Amniotic epithelial cell (primary cell): ENCODE results near the gene WDR91.
"Not testable (repeated sequence)": the region's sequence is repeated elsewhere in the genome, so short reads cannot be mapped to it uniquely, and the experiment has no call there.

Experiments
- DNase-seq: peaks from one replicate; pipeline ENCODE4 v3.0.0-alpha.2; 2010; ENCODE audit warnings: low read depth

Gene WDR91

GRCh38 chr7:135211179-135211945 lies at the start of gene WDR91:
Gene WDR91, minus strand, starts transcription at chr7:135211526. Its CDS starts 24 bp downstream, at chr7:135211502.
- peak; percentile 78 for DNase-seq

DNA sequence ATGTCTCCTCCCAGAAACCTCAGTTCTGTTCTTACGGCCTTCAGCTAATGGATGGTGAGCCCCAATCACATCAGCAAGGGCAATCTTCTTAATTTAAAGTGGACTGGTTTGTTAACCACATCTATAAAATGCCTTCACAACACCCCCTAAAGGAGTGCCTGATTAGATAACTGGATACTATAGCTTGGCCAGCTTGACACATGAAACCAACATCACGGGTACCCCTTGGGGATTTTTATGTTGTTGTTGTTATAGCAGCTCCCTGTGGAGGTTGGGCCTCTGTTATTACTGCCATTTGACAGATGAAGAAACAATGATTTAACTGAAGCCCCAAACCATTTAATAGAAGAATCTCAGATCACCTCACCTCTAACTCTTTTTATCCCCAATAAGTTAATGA lies 49.1 kb upstream of the WDR91 start:
- no peak for DNase-seq

DNA sequence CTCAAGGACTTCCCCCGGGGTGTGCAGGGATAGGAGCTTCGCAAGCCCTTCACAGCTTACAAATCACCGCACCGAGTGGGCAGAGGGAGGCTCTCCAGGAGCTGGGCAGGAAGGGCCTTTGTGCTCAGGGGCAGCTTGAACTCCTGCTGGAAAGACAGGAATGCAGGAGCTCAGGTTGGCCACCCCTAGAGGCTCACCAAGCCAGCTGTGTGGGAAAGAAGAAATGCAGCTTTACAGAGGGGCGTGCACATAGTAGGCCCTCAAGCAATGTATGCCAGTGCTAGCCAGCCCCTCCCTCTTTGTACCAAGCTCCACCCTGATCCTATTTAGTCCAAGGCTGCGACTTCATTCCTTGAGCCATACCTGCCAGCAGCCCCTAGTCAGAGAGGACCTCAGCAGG lies 48.4 kb upstream of the WDR91 start:
- DNase-seq = no peak

GRCh38 chr7:135258585-135258984 lies 47.3 kb upstream of the WDR91 start:
- no peak for DNase-seq

- no peak for DNase-seq
Measured at GRCh38 chr7:135257790-135258189, 46.5 kb upstream of the WDR91 start.

DNA sequence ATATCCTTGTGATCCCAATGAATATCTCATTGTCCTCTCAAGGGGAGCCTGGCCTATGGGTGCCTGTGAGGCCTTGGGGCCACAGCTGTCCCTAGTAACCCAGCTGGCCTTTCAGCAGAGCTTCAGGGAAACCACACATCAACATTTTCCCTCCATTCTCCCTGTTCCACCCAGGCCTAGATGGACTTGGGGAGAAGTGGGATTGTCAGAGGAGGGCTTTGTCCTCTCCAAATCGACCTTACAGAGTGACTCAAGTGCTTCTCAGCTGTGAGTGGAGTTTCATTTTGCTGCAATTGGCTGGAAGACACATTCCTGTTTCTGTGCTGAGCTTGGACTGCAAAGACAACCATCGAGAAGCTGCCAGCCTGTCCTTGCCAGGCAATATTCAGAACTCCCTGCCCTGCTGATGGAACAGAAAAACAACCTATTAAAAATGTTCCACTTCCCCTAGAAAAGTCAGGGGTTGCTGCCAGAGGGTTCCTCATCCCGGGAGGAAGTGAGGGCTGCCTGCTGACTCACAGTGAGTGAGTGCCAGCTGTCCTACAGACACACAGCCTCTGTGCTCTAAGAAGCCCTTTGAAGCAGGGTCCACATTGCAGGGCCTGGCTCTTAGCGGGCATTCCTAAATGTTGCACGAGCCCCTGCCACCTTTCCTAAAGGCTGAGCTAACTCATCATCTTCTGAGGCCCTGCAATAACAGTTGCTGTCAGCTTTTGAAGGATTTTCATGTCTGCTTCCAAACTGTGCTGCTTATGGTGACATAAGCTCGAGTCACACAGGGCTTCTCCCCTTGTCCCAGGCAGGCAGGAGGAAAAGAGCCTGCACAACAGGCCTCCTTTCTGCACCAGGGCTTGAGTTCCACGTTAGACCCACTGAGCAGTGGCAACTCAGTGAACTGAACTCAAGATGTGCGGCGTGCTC lies 42.8 kb upstream of the WDR91 start:
- DNase-seq = peak; percentile 52

DNA sequence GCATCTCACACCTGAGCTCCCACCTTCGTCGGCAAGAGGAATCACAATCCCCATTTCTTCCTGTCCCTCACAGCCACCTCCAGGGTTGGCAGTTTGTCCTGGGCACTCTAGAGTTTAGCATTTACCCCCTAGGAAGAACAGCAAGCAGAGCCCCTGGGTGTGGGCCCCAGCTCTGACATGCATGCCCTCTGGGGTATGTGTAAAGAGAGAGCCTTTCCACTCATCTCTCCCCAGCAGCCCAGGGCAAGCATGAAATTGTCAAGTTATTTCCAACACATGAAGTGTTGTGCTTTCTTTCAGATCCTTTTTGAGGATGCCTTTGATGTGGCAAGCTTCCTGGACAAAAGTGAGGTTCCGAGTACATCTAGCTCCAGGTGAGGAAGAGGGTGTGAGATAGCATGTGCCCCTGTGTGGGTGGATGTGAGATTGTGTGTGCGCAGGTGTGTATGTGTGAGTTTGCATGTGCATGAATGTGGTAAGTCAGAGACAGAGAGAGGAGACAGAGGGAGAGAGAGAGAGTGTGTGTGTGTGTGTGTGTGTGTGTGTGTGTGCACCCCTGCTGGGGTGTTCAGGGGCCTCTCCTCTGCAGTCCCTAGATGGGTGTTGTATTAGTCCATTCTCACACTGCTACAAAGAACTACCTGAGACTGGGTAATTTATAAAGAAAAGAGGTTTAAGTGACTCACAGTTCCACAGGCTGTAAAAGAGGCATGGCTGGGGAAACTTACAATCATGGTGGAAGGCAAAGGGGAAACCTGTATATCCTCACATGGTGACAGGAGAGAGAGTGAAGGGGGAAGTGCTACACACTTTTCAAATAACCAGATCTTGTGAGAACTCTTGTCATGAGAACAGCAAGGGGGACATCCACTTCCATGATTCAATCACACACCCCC lies 40.4 kb upstream of the WDR91 start:
- DNase-seq = no peak

- DNase-seq = no peak
Measured at GRCh38 chr7:135248546-135248945, 37.2 kb upstream of the WDR91 start.

GRCh38 chr7:135247746-135248471 lies 36.6 kb upstream of the WDR91 start:
- no peak for DNase-seq

DNA sequence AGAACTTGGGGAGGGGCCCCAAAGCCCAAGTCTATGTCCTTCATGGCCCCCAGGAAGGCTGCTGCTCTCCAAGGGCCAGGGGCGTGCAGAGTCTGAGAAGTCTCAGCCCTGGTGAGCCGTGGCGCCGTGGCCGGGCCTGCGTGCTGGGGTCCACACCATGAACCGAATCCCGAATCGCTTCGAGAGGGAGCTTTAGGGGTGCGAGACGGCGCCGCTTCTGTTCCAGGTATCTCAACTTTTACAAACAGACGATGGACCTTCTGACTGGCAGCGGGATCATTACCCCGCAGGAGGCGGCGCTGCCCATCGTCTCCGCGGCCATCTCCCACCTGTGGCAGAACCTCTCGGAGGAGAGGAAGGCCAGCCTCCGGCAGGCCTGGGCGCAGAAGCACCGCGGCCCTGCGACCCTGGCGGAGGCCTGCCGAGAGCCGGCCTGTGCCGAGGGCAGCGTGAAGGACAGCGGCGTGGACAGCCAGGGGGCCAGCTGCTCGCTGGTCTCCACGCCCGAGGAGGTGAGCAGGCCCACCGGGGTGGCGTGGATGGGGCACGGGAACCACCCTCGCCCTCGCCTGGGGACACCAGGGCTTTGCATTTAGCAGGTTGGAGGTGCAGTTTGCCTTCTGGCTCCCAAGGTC lies 35.0 kb upstream of the WDR91 start:
- DNase-seq = no peak

DNA sequence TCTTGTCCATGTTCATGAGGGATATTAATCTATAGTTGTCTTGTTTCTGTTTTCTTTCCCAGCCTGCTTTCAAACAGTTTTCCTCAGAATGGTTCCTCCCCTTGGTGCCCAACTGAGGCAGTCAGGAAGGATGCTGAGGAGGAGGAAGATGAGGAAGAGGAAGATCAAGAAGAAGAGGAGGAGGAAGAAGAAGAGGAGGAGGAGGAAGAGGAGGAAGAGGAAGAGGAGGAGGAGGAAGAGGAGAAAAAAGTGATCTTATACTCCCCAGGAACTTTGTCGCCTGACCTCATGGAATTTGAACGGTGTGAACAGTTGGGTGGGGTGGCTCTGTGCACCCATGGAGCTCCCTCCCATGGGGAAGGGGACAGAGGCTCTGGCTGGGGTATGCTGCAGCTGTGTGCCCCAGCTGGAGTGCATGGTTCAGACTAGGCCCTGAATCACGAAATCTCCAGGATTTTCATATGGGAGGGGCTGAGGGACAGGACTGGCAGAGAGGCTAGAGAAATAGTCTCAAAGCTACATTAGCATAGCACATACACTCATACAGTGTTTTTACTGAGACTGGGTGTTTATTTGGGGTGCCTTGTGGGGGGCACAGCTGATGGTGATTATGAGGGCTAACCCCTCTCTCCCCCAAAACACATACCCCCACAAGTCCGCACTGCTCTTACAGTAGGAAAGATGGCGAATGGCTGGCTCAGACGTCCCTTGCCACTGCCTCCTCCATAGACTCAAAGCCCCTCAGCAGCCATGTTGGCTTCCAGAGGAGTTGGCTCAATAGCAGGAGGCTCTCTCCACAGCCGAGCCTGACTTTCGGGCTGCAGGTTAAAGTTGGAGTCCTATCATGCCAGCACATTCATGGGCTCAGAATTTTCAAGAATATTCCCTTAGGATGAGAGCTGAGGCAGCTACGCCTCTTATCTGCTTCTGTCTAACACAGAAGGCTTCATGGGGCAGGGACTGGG lies 34.2 kb upstream of the WDR91 start:
- DNase-seq = no peak

DNA sequence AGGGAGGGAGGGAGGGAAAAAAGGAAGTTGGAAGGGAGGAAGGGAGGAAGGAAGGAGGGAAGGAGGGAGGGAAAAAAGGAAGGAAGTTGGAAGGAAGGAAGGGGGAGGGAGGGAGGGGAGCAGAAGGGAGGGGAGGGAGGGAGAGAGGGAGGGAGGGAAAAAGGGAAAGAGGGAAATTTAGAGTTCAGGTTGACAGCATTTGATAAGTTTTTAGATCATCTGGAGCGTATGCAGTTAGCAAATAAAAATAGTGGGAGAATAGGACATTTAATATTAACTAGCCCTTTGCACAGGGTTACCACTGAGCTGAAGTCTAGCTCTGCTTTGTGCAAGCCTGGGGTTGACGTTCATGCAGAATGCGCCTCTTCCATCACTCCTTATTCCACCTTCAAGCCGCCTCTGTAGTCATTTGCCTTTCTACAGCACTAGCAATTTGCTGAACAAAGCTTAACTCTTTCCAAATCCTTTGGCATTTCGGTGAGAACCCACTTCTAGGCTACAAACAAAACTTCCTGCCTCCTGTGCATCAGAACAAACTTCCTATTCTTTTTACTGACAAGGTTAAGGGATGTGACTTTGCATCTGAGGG lies 30.9 kb upstream of the WDR91 start:
- no peak for DNase-seq

DNA sequence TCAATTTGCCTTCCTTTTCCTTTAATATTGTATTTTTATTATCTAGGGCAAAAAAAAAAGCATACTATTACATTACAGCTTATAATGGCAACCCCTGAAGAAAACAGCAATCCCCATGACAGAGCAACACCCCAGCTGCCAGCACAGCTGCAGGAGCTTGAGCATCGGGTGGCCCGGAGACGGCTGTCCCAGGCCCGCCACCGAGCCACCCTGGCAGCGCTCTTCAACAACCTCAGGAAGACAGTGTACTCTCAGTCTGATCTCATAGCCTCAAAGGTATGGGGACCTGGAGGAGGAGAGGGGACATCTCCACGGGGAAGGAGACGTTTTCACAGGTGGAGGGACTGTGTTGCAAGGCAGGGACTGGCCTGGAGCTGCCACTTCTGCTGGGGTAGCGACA lies 29.1 kb upstream of the WDR91 start:
- no peak for DNase-seq

DNA sequence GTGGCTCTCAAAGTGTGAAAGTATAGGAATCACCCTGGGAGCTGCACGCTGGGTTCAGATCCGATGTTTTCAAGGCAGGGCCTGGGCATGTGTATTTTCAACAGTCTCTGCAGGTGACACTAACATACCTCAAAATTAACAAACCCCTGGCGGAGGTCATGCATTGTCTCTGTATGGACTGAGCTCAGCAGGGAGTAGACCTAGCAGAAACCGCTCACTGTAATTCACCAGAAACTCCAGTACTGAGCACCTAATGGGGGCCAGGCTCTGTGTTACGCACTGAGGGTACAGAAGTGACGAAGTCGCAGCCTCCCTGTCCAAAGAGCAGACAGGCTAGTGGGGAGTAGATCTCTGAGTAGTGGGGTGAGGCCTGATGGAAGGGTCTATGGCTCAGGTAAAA lies 27.9 kb upstream of the WDR91 start:
- no peak for DNase-seq

GRCh38 chr7:135238112-135238744 lies 26.9 kb upstream of the WDR91 start:
- DNase-seq = no peak

DNA sequence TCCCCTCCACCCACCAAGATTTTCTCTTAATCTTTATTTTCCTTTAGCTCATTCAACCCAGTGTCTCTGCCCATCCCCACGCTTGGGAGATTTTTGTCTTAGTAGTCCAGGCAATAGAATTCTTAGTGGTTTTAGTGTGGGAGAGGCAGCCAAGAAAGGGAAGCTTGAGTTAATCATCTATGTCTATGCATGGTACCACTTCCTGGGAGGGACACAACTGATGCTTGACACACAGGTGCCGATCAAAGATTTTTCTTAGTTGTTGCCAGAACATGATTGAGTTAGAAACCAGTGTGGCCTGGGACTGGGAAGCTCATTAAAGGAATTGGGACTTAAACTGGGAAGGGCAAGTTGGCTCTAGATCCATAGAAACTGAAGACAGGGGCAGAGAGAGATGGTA lies 25.4 kb upstream of the WDR91 start:
- peak; percentile 21 for DNase-seq

DNA sequence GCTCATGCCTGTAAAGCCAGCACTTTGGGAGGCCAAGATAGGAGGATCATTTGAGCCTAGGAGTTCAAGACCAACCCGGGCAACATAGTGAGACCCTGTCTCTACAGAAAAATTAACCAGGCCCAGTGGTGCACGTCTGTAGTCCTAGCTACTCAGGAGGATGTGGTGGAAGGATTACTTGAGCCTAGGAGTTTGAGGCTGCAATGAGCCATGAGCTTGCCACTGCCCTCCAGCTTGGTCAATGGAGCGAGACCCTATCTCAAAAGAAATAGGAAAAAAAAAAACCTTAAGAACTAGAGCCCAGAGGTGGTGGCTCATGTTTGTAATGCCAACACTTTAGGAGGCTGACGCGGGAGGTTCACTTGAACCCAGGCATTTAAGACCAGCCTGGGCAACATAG lies 24.5 kb upstream of the WDR91 start:
- no peak for DNase-seq

- no peak for DNase-seq
Measured at GRCh38 chr7:135234727-135235126, 23.4 kb upstream of the WDR91 start.

- DNase-seq = not testable (repeated sequence)
Measured at GRCh38 chr7:135234095-135234494, 22.8 kb upstream of the WDR91 start.
